GM12864 (cell line): ENCODE data around the gene MKKS.
"Not testable (repeated sequence)": the region's sequence is repeated elsewhere in the genome, so short reads cannot be mapped to it uniquely, and the experiment has no call there.

Source experiments
- DNase-seq: peaks from one replicate; pipeline ENCODE4 v3.0.0-alpha.2; 2011; ENCODE audit warnings: low read depth
- H3K4me3 ChIP-seq: 2 replicates; pipeline ENCODE4 v1.5.1; 2011; ENCODE audit warnings: mild to moderate bottlenecking, low read depth, low read length, control low read depth
- TF ChIP-seq, protein P1 (sequence below): IDR thresholded peaks from 2 replicates; pipeline ENCODE4 v1.5.1; 2011; ENCODE audit warnings: low read depth, mild to moderate bottlenecking, moderate library complexity, low read length, control low read depth, inconsistent platforms; ENCODE audit errors: missing control alignments

MKKS gene

DNA sequence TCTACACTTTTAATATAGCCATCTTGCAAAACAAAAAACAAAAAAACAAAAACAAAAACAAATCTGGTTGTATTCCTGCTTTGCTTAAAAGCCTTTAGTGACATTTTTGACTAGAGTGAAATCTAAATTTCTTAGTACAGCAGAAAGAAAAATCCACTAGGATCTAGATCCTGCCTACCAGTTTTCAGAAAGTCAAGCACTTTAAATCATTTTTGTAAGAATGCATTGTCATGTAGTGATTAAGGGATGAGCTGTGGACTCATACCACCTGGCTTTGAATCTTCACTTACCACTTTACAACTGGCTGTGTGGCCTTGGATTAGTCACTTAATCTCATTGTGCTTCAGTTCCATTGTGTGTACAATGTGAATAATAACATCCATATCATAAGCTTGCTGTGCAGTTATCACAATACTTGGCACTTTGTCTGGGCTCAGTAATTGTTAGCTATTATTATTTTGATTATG is 4.0 kb downstream of the MKKS start:
- no peak for DNase-seq
- TF ChIP-seq, protein P1, sequence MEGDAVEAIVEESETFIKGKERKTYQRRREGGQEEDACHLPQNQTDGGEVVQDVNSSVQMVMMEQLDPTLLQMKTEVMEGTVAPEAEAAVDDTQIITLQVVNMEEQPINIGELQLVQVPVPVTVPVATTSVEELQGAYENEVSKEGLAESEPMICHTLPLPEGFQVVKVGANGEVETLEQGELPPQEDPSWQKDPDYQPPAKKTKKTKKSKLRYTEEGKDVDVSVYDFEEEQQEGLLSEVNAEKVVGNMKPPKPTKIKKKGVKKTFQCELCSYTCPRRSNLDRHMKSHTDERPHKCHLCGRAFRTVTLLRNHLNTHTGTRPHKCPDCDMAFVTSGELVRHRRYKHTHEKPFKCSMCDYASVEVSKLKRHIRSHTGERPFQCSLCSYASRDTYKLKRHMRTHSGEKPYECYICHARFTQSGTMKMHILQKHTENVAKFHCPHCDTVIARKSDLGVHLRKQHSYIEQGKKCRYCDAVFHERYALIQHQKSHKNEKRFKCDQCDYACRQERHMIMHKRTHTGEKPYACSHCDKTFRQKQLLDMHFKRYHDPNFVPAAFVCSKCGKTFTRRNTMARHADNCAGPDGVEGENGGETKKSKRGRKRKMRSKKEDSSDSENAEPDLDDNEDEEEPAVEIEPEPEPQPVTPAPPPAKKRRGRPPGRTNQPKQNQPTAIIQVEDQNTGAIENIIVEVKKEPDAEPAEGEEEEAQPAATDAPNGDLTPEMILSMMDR, result no peak
- no peak overlapping the region for H3K4me3 ChIP-seq

DNA sequence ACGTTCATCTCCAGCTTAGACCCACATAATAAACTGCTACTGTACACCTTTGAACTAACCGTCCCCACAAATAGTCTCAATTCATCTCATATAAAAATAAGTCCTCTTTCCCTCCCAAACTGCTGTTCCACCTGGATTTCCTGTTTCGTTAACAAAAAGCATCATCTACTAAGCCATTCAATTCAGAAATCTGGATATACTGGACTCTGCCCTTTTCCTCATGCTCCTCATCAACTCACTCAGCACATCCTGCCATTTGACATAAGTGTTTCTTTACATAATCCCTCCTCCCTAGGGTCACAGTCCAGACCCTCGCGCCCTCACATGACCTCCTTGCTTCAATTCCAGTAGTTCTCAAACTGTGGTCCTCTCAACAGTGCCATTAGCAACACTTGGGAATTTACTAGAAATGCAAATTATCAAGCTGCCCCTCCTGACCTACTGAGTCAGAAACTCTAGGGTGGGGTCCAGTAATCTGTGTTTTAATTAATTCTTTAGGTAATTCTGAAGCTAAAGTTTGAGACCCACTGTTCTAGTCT is 4.5 kb downstream of the MKKS start:
- TF ChIP-seq, protein P1, result no peak
- DNase-seq, result no peak
- H3K4me3 ChIP-seq, result no peak overlapping the region

DNA sequence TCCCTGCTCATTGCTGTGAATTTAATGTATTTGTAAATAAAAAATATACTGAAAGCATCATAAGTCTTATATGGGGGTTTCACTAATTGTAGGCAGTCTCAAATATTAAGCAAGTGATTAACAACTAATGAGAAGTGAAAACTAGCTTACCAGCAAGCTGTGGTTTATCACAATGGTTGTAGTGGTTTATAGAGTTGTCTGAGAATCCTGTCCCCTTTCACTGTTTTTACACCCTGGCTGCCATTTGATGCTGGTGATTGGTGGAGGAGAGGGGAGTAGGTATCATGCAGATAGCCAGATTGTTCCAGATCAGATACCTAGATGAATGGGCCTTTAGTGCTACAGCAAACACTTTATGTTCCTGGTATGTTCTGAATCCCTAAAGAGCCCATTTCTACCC is 6.0 kb downstream of the MKKS start:
- DNase-seq, result no peak
- TF ChIP-seq, protein P1, result no peak
- no peak overlapping the region for H3K4me3 ChIP-seq

DNA sequence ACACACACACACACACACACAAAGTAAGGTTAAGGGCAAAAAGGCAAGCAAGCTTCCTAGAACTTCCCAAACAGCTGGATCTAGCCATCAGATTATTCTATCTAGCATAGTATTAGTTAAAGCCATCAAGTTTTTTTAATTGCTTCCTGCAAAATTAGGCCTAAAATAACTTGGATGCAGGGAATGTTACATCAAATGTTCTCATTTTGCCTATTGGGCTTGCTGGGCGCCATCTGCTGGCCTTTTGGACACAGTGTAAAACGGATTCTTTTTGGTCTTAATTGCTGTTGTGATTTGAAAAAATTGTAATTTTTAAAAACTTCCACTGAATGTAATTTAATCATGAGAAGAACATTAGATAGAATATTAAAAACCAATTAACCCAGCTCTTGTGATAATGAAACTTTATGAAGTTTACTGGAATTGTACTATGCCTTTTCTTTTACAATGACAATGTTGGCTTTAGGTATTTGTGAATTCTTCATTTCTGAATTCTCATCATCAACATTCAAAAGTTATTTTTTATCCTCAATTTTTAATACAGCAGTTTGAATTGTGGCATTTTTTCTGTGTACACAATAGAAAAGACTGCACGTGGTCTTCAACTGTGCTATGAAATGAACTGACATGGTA is 6.8 kb downstream of the MKKS start:
- no peak overlapping the region for H3K4me3 ChIP-seq
- TF ChIP-seq, protein P1, result peak; percentile 70
- no peak for DNase-seq

DNA sequence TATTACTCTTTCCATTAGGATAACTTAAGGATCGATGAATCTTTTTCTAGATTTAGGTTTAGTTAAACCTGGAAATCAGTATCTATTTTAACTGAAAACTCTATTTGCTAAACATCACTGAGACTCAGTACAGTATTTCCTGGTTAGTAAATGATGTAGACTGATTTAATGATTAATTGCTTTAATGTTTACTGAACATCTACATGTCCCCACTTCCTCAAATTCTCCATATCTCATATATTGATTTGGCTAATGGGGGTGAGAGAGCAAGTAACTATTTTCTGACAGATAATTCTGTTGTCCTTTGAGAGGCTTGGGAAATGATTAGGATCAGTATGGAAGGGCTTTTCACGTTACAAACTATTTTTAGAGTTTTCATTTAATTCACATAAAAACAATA is 10.3 kb downstream of the MKKS start:
- TF ChIP-seq, protein P1, result no peak
- H3K4me3 ChIP-seq, result no peak overlapping the region
- no peak for DNase-seq

DNA sequence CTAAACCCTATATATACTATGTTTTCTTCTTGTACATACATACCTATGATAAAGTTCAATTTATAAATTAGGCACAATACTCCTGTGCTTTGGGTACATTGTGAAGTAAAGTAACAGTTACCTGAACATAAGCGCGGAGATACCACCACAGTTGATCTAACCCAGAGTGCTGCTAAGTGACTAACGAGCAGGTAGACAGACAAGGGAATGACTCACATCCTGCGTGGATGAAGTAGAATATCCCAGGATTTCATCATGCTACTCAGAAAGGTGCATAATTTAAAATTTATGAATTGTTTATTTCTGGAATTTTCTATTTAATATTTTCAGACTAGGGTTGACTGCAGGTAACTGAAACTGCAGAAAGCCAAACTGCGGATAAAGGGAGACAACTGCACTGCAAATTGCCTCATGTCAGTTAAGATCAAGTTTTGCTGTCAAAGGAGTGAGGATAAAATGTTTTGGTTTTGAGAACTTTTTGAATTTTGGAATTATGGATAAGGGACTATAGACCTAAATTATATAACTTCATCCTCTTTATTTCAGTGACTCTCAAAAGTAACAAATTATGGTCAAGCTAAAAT is 14.4 kb downstream of the MKKS start:
- no peak overlapping the region for H3K4me3 ChIP-seq
- TF ChIP-seq, protein P1, result no peak
- no peak for DNase-seq

DNA sequence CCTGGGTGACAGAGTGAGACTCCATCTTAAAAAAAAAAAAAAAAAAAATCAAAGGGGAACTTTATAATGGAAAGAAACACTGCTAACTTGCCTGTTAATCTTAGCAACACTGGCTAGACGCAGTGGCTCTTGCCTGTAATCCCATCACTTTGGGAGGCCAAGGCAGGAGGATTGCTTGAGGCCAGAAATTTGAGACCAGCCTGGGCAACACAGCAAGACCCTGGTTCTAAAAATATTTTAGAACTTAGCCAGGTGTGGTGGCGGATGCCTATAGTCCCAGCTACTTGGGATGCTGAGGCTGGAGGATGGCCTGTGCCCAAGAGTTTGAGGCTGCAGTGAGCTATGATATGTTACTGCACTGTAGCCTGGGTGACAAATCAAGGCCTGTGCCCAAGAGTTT is 16.8 kb downstream of the MKKS start:
- not testable (repeated sequence) for DNase-seq, H3K4me3 ChIP-seq
